Suprapubic skin (tissue), 4 donors: ENCODE measurements around the gene SLC30A7. TPM values are rescaled to one million over a fixed set of nuclear protein-coding genes. Genes with fewer than 3 reads are reported as not detected.
"Not testable (repeated sequence)": the region's sequence is repeated elsewhere in the genome, so short reads cannot be mapped to it uniquely, and the experiment has no call there.

Experiments used
- DNase-seq, 2 donors: peaks; one replicate each; pipeline ENCODE4 v3.0.0-alpha.2; 2019; ENCODE audit warnings: low spot score in 2 of 2
- H3K27ac ChIP-seq: fragments of 200-600 bp; sonication (generic); one replicate; pipeline ENCODE4 v1.5.1; 2019
- H3K27me3 ChIP-seq: fragments of 200-600 bp; sonication (generic); one replicate; pipeline ENCODE4 v1.5.1; 2019
- H3K36me3 ChIP-seq: fragments of 200-600 bp; sonication (generic); one replicate; pipeline ENCODE4 v1.5.1; 2019
- H3K4me1 ChIP-seq: fragments of 200-600 bp; sonication (generic); one replicate; pipeline ENCODE4 v1.5.1; 2019
- H3K4me3 ChIP-seq: fragments of 200-600 bp; sonication (generic); one replicate; pipeline ENCODE4 v1.5.1; 2019; ENCODE audit warnings: mild to moderate bottlenecking
- H3K9me3 ChIP-seq: fragments of 200-600 bp; sonication (generic); one replicate; pipeline ENCODE4 v1.5.1; 2019
- CTCF ChIP-seq, 2 donors: fragments of 200-600 bp in 1 of 2; fragments of 450-650 bp in 1 of 2; sonication (generic) in 1 of 2; IDR thresholded peaks; one replicate each; pipeline ENCODE4 v1.5.1; 2016 to 2019; ENCODE audit warnings: antibody characterized with exemption in 2 of 2, mild to moderate bottlenecking in 1 of 2, moderate library complexity in 1 of 2
- EP300 ChIP-seq: sonication (generic); formaldehyde crosslinking; IDR thresholded peaks from one replicate; pipeline ENCODE4 v1.6.1; 2017; ENCODE audit warnings: antibody characterized with exemption
- POLR2A ChIP-seq, 2 donors: fragments of 450-650 bp; IDR thresholded peaks; one replicate each; pipeline ENCODE4 v1.6.1; 2017; ENCODE audit warnings: antibody characterized with exemption in 2 of 2, mild to moderate bottlenecking in 2 of 2, moderate library complexity in 2 of 2
- POLR2AphosphoS5 ChIP-seq, 3 donors: sonication (generic); formaldehyde crosslinking; IDR thresholded peaks; one replicate each; pipeline ENCODE4 v1.6.1; 2017; ENCODE audit warnings: antibody characterized with exemption in 3 of 3
- WGBS: methylation state at CpG from one replicate; pipeline ENCODE4 v1.1.5; 2018; 5-methylcytosine and 5-hydroxymethylcytosine counted together
- total RNA-seq, 4 donors: library from RNA; depleted of rRNA; stranded (reverse); fragments of >200 nt; gene quantifications; one replicate each; pipeline ENCODE4 v1.1.0, GENCODE V29; 2016

Gene SLC30A7
- total RNA-seq, 4 donors from 2014 or later: 16.4 to 22.5 (median 19.5) TPM

- Histone ChIP-seq H3K27me3 (no peaks in the 10 kb centered on the region), H3K4me1 (peaks cover 7% of the 10 kb centered on the region), H3K9me3 (no peaks in the 10 kb centered on the region), H3K36me3 (peaks cover 23% of the 10 kb centered on the region), H3K27ac (peak overlapping the region; percentile 16), H3K4me3 (no peak overlapping the region)
- WGBS: 33% methylated on average over 2 of the region's 2 CpGs
- TF ChIP-seq POLR2AphosphoS5 (IDR thresholded peaks at IDR 0.05) (no peak), EP300 (no peak), CTCF (IDR thresholded peaks at IDR 0.05) (no peak), POLR2A (IDR thresholded peaks at IDR 0.05) (no peak)
- no peak for DNase-seq
Measured at GRCh38 chr1:100927276-100927675, 31.4 kb downstream of the SLC30A7 start.

- Histone ChIP-seq H3K36me3 (peaks cover 27% of the 10 kb centered on the region), H3K4me1 (peaks cover 7% of the 10 kb centered on the region), H3K27ac (no peak overlapping the region), H3K9me3 (no peaks in the 10 kb centered on the region), H3K4me3 (no peak overlapping the region), H3K27me3 (no peaks in the 10 kb centered on the region)
- 79% methylated on average over 3 of the region's 3 CpGs for WGBS
- TF ChIP-seq POLR2A (IDR thresholded peaks at IDR 0.05) (no peak), CTCF (IDR thresholded peaks at IDR 0.05) (no peak), EP300 (no peak), POLR2AphosphoS5 (IDR thresholded peaks at IDR 0.05) (no peak)
- DNase-seq: no peak
Measured at GRCh38 chr1:100928128-100928527, 32.2 kb downstream of the SLC30A7 start.

- H3K27me3 ChIP-seq: no peaks in the 10 kb centered on the region
- DNase-seq: no peak
- TF ChIP-seq CTCF (IDR thresholded peaks at IDR 0.05) (no peak), POLR2A (IDR thresholded peaks at IDR 0.05) (no peak), POLR2AphosphoS5 (IDR thresholded peaks at IDR 0.05) (no peak), EP300 (no peak)
- H3K9me3 ChIP-seq: no peaks in the 10 kb centered on the region
- H3K27ac ChIP-seq: no peak overlapping the region
- peaks cover 7% of the 10 kb centered on the region for H3K4me1 ChIP-seq
- no peak overlapping the region for H3K4me3 ChIP-seq
- H3K36me3 ChIP-seq: peaks cover 22% of the 10 kb centered on the region
Measured at GRCh38 chr1:100930494-100930893, 34.6 kb downstream of the SLC30A7 start.

- no peak overlapping the region for H3K4me3 ChIP-seq
- H3K27me3 ChIP-seq: no peaks in the 10 kb centered on the region
- WGBS: 89% methylated on average over 1 of the region's 1 CpG
- peaks cover 7% of the 10 kb centered on the region for H3K4me1 ChIP-seq
- TF ChIP-seq POLR2A (IDR thresholded peaks at IDR 0.05): no peak
- no peak for TF ChIP-seq EP300
- TF ChIP-seq CTCF (IDR thresholded peaks at IDR 0.05): no peak
- no peak for TF ChIP-seq POLR2AphosphoS5 (IDR thresholded peaks at IDR 0.05)
- H3K9me3 ChIP-seq: no peaks in the 10 kb centered on the region
- no peak for DNase-seq
- no peak overlapping the region for H3K27ac ChIP-seq
- H3K36me3 ChIP-seq: peaks cover 14% of the 10 kb centered on the region
Measured at GRCh38 chr1:100931716-100932115, 35.8 kb downstream of the SLC30A7 start.

GRCh38 chr1:100933555-100933954, 37.7 kb downstream of the SLC30A7 start:
- WGBS: 100% methylated on average over 2 of the region's 2 CpGs
- not testable (repeated sequence) for DNase-seq, H3K4me3 ChIP-seq, H3K4me1 ChIP-seq, H3K9me3 ChIP-seq, H3K27ac ChIP-seq, H3K27me3 ChIP-seq
- H3K36me3 ChIP-seq: peaks cover 23% of the 10 kb centered on the region

- Histone ChIP-seq H3K27me3 (no peaks in the 10 kb centered on the region), H3K36me3 (peaks cover 34% of the 10 kb centered on the region), H3K4me3 (no peak overlapping the region), H3K4me1 (no peaks in the 10 kb centered on the region), H3K27ac (no peak overlapping the region), H3K9me3 (no peaks in the 10 kb centered on the region)
- TF ChIP-seq POLR2A (IDR thresholded peaks at IDR 0.05): no peak
- no peak for DNase-seq
Measured at GRCh38 chr1:100936194-100936967, 40.5 kb downstream of the SLC30A7 start.
